ENCODE data around the gene MAD1L1. TPM values are rescaled to one million over a fixed set of nuclear protein-coding genes. Genes with fewer than 3 reads are reported as not detected.

MAD1L1 gene
- total and polyA plus RNA-seq, 4 donors = 12.8 to 20.7 (median 16.5) TPM

DNA sequence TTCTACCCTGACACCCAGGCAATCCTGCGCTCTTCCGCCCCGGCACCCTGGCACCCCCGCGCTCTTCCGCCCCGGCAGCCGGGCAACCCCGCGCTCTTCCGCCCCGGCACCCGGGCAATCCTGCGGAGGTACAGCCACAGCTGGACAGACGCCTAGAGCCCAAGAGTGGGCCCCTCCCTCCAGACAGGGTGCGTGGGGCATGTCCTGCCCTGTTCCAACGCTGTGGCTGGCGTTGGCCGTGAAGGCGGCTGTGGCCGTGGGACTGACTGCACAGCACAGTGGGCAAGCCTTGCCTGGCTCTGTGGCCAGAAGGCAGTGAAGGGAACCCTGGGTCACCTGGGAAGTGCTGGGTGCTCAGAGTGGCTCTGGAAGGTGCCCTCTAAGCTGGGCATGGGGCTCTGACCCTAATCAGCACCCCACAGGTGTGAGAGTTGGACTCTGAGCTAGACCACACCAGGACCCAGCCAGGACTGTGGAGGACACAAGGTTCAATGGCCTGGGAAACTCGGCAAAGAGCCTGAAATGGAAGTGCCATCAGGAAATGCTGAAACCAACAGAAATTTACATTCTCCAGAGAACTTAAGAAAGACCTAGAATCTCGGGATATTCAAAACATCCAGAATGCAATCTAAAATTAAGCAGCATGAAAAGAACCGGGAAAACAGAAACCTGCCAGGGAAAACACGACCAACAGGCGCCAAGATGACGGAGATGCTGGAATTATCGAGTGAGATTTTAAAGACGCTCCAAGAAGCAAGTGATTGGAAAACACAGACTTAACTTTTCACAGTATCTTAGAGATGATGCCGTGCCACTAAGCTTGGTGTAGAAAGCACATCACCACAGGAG is 309.1 kb downstream of the MAD1L1 start (continued):
- TF ChIP-seq GABPA (IDR thresholded peaks at IDR 0.05 in 1 of 2, conservative IDR thresholded peaks at IDR 0.05 in 1 of 2) = peak in 1 of 2 donors; percentile 45
- peak; percentile 98 to 99 for TF ChIP-seq HNF4A (conservative IDR thresholded peaks at IDR 0.05)
- peak; percentile 70 for TF ChIP-seq NR2F2 (IDR thresholded peaks at IDR 0.05)
- TF ChIP-seq EGR1 (IDR thresholded peaks at IDR 0.05; ENCODE audit: low read depth in 2 of 2) = peak; percentile 50 to 67

- Histone ChIP-seq H3K4me1 (ENCODE audit: control insufficient read depth in 4 of 4, insufficient read depth in 4 of 4, low read length in 3 of 4) (peaks cover 19 to 64% (median 48%) of the 10 kb centered on the region in 4 donors), H3K27ac (ENCODE audit: low read depth in 1 of 2, low read length in 2 of 2) (peak overlapping the region; percentile 91 to 95), H3K9me3 (ENCODE audit: control insufficient read depth in 4 of 4, low read length in 3 of 4) (no peaks in the 10 kb centered on the region), H3K27me3 (ENCODE audit: control insufficient read depth in 4 of 4, insufficient read depth in 4 of 4, low read length in 3 of 4) (no peaks in the 10 kb centered on the region), H3K4me3 (ENCODE audit: low read depth in 1 of 3, low read length in 3 of 3) (no peak overlapping the region), H3K36me3 (ENCODE audit: control insufficient read depth in 4 of 4, insufficient read depth in 3 of 4, low read depth in 1 of 4, low read length in 3 of 4) (no peaks in the 10 kb centered on the region), H3K9ac (ENCODE audit: low read depth in 1 of 2, low read length in 2 of 2) (no peak overlapping the region)
- DNase-seq (ENCODE audit: low spot score) = no peak
- 93% methylated on average over 7 of the region's 7 CpGs for WGBS
- TF ChIP-seq YY1 (IDR thresholded peaks at IDR 0.05) (no peak), GABPA (IDR thresholded peaks at IDR 0.05 in 1 of 2, conservative IDR thresholded peaks at IDR 0.05 in 1 of 2) (no peak), EGR1 (IDR thresholded peaks at IDR 0.05; ENCODE audit: low read depth in 2 of 2) (no peak), RAD21 (IDR thresholded peaks at IDR 0.05) (no peak), NR2F2 (IDR thresholded peaks at IDR 0.05) (no peak), HNF4G (IDR thresholded peaks at IDR 0.05) (no peak), SP1 (IDR thresholded peaks at IDR 0.05) (no peak), ZBTB33 (IDR thresholded peaks at IDR 0.05) (no peak)
- TF ChIP-seq, protein P1, sequence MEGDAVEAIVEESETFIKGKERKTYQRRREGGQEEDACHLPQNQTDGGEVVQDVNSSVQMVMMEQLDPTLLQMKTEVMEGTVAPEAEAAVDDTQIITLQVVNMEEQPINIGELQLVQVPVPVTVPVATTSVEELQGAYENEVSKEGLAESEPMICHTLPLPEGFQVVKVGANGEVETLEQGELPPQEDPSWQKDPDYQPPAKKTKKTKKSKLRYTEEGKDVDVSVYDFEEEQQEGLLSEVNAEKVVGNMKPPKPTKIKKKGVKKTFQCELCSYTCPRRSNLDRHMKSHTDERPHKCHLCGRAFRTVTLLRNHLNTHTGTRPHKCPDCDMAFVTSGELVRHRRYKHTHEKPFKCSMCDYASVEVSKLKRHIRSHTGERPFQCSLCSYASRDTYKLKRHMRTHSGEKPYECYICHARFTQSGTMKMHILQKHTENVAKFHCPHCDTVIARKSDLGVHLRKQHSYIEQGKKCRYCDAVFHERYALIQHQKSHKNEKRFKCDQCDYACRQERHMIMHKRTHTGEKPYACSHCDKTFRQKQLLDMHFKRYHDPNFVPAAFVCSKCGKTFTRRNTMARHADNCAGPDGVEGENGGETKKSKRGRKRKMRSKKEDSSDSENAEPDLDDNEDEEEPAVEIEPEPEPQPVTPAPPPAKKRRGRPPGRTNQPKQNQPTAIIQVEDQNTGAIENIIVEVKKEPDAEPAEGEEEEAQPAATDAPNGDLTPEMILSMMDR (IDR thresholded peaks at IDR 0.05; ENCODE audit: low read depth, low read length, missing input control) = no peak
Observed at GRCh38 chr7:1922870-1923236, 309.9 kb downstream of the MAD1L1 start.

DNA sequence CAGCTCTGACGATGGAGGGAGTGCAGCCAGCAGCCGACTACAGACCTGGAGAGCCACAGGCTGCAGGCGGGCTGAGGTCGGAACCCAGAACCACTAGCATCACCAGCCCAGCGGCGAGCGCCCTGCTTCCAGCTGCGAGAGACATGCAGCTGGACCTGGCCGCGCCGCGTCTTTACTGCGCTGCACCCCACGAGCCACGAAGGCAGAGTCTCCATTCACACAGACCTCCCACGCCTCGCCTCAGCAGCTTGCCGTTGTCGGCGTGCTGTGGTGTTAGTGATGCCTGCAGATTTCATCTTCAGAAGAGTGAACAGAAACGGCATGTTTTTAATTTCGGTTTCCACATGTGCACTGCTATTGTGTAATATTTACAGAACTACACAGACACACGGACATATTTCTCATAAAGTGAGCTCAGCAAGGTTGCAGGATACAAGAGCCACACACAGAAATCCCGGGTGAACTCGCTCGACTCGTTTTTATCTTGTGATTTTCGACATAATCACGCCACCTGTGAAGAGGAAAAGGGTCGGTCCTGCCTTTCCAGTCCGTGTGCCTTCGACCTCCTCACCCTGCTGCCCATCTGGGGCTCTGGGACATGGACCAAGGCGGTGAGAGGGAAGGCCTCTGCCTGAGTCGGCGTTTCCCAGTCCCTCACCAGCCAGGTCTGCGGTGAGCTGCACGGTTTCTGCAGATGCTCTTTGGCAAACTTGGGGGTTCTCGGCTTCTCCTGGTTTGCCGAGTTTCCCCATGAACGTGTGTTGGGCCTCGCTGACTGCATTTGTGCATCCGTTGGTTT is 310.5 kb downstream of the MAD1L1 start:
- no peak overlapping the region for H3K9ac ChIP-seq (ENCODE audit: low read depth in 1 of 2, low read length in 2 of 2)
- TF ChIP-seq, protein P1 (IDR thresholded peaks at IDR 0.05; ENCODE audit: low read depth, low read length, missing input control) = no peak
- peak in 1 of 2 donors; percentile 53 for TF ChIP-seq HNF4A (conservative IDR thresholded peaks at IDR 0.05)
- no peak for TF ChIP-seq FOXA1 (IDR thresholded peaks at IDR 0.05)
- TF ChIP-seq NR2F2 (IDR thresholded peaks at IDR 0.05) = no peak
- no peak for TF ChIP-seq HNF4G (IDR thresholded peaks at IDR 0.05)
- TF ChIP-seq JUND (IDR thresholded peaks at IDR 0.05) = no peak
- TF ChIP-seq SP1 (IDR thresholded peaks at IDR 0.05) = peak; percentile 8
- TF ChIP-seq EGR1 (IDR thresholded peaks at IDR 0.05; ENCODE audit: low read depth in 2 of 2) = no peak
- no peak for TF ChIP-seq GABPA (IDR thresholded peaks at IDR 0.05 in 1 of 2, conservative IDR thresholded peaks at IDR 0.05 in 1 of 2)
- TF ChIP-seq, protein P2, sequence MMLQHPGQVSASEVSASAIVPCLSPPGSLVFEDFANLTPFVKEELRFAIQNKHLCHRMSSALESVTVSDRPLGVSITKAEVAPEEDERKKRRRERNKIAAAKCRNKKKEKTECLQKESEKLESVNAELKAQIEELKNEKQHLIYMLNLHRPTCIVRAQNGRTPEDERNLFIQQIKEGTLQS (IDR thresholded peaks at IDR 0.05) = no peak
- TF ChIP-seq MAX (IDR thresholded peaks at IDR 0.05) = peak; percentile 58
- TF ChIP-seq RAD21 (IDR thresholded peaks at IDR 0.05) = no peak
- no peak for TF ChIP-seq TAF1 (conservative IDR thresholded peaks at IDR 0.05)
- no peak for TF ChIP-seq ZBTB33 (IDR thresholded peaks at IDR 0.05)
- peak in 1 of 2 donors; percentile 74 for TF ChIP-seq RXRA (IDR thresholded peaks at IDR 0.05)

More for the DNA sequence above, 310.5 kb downstream of the MAD1L1 start:
- Histone ChIP-seq H3K27me3 (ENCODE audit: control insufficient read depth in 4 of 4, insufficient read depth in 4 of 4, low read length in 3 of 4) (no peaks in the 10 kb centered on the region), H3K4me1 (ENCODE audit: control insufficient read depth in 4 of 4, insufficient read depth in 4 of 4, low read length in 3 of 4) (peaks cover 19 to 60% (median 46%) of the 10 kb centered on the region in 4 donors), H3K9me3 (ENCODE audit: control insufficient read depth in 4 of 4, low read length in 3 of 4) (no peaks in the 10 kb centered on the region), H3K36me3 (ENCODE audit: control insufficient read depth in 4 of 4, insufficient read depth in 3 of 4, low read depth in 1 of 4, low read length in 3 of 4) (no peaks in the 10 kb centered on the region), H3K27ac (ENCODE audit: low read depth in 1 of 2, low read length in 2 of 2) (peak overlapping the region; percentile 47 to 95), H3K4me3 (ENCODE audit: low read depth in 1 of 3, low read length in 3 of 3) (no peak overlapping the region)
- WGBS = 73% methylated on average over 42 of the region's 42 CpGs
- no peak for DNase-seq (ENCODE audit: low spot score)
